Thoracic aorta (tissue), 2 donors: Measurements from ENCODE around the gene ZDHHC7. TPM values are rescaled to one million over a fixed set of nuclear protein-coding genes. Genes with fewer than 3 reads are reported as not detected.

Experiments used
- ATAC-seq: fragments of 150-250 bp; one replicate; pipeline ENCODE4 v1.8.0; 2017; ENCODE audit warnings: low read depth; ENCODE audit not compliant: insufficient number of reproducible peaks, low FRiP score
- DNase-seq: peaks from one replicate; pipeline ENCODE4 v3.0.0-alpha.2; 2020; ENCODE audit warnings: low spot score
- H3K27ac ChIP-seq, 2 donors: fragments of 200-600 bp; sonication (generic); 1 replicate in 1 of 2; 2 replicates in 1 of 2; pipeline ENCODE4 v1.5.1; 2016; ENCODE audit warnings: mild to moderate bottlenecking in 2 of 2, moderate library complexity in 2 of 2
- H3K27me3 ChIP-seq: fragments of 200-600 bp; sonication (generic); replicated peaks from 2 replicates; pipeline ENCODE4 v1.6.0; 2016; ENCODE audit warnings: mild to moderate bottlenecking; ENCODE audit not compliant: insufficient read depth
- H3K36me3 ChIP-seq: fragments of 200-600 bp; sonication (generic); one replicate; pipeline ENCODE4 v1.5.1; 2016
- H3K4me1 ChIP-seq, 2 donors: fragments of 200-600 bp; sonication (generic); 1 replicate in 1 of 2; 2 replicates in 1 of 2; pipeline versions ENCODE4 v1.5.1 to v1.6.0; 2016; ENCODE audit warnings: low read depth in 2 of 2, mild to moderate bottlenecking in 1 of 2; ENCODE audit not compliant: control insufficient read depth in 1 of 2
- H3K4me3 ChIP-seq: fragments of 200-600 bp; sonication (generic); 2 replicates; pipeline ENCODE4 v1.5.1; 2016; ENCODE audit warnings: mild to moderate bottlenecking
- H3K9me3 ChIP-seq: fragments of 200-600 bp; sonication (generic); 2 replicates; pipeline ENCODE4 v1.5.1; 2016
- total RNA-seq, 2 donors: library from RNA; depleted of rRNA; stranded (reverse); fragments of >200 nt; gene quantifications; one replicate each; pipeline versions ENCODE4 v1.1.0 to v1.2.3, GENCODE V29; 2016
- TF ChIP-seq, protein P1 (sequence below): fragments of 200-600 bp; sonication (generic); IDR thresholded peaks from one replicate; pipeline ENCODE4 v1.5.1; 2019; ENCODE audit warnings: antibody characterized with exemption

Gene ZDHHC7
- total RNA-seq, 2 donors from 2014 or later, result 63.7 to 80.8 TPM

DNA sequence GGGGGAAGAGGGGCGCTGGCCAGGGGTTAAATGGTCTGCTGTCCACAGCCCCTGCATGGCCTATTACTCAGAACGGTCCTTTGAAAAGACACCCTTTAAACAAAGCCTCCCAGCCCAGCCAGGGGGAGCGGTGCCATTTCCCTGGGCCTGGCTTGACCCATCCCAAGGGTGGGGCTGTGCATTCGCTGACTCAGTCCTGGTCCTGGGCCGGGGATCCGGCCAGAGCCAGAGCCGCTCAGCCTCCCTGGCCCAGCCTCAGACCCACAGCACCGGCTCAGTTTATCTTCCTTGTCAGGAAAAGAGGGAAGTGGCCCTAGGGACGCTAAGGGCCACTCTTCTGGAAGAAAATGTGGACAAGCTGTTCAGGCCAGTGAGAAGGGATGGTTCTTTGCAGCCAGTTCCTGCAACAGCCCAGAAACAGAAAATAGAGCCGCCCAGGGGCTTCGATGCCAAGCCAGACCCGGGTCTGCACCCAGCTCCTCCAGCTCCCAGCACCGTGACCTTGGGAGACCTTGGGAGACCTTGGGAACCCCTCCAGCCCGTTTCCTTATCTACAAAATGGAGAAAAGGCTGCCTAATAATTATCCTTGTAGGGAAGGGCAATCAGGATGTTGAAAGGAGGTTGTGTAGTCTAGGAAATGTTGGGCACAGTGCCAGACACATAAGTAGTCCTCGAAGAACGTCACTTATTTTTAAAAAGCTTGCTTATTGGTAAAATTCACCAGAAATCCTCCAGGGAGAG lies 82.5 kb downstream of the ZDHHC7 start:
- TF ChIP-seq, protein P1, sequence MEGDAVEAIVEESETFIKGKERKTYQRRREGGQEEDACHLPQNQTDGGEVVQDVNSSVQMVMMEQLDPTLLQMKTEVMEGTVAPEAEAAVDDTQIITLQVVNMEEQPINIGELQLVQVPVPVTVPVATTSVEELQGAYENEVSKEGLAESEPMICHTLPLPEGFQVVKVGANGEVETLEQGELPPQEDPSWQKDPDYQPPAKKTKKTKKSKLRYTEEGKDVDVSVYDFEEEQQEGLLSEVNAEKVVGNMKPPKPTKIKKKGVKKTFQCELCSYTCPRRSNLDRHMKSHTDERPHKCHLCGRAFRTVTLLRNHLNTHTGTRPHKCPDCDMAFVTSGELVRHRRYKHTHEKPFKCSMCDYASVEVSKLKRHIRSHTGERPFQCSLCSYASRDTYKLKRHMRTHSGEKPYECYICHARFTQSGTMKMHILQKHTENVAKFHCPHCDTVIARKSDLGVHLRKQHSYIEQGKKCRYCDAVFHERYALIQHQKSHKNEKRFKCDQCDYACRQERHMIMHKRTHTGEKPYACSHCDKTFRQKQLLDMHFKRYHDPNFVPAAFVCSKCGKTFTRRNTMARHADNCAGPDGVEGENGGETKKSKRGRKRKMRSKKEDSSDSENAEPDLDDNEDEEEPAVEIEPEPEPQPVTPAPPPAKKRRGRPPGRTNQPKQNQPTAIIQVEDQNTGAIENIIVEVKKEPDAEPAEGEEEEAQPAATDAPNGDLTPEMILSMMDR, result no peak
- ATAC-seq (peak; percentile 28), DNase-seq (no peak)
- Histone ChIP-seq H3K4me1 (peaks cover 15 to 39% of the 10 kb centered on the region in 2 donors), H3K36me3 (no peaks in the 10 kb centered on the region), H3K27ac (peak overlapping the region; percentile 20 to 42), H3K27me3 (no peaks in the 10 kb centered on the region), H3K9me3 (no peaks in the 10 kb centered on the region), H3K4me3 (peak overlapping the region; percentile 26)

DNA sequence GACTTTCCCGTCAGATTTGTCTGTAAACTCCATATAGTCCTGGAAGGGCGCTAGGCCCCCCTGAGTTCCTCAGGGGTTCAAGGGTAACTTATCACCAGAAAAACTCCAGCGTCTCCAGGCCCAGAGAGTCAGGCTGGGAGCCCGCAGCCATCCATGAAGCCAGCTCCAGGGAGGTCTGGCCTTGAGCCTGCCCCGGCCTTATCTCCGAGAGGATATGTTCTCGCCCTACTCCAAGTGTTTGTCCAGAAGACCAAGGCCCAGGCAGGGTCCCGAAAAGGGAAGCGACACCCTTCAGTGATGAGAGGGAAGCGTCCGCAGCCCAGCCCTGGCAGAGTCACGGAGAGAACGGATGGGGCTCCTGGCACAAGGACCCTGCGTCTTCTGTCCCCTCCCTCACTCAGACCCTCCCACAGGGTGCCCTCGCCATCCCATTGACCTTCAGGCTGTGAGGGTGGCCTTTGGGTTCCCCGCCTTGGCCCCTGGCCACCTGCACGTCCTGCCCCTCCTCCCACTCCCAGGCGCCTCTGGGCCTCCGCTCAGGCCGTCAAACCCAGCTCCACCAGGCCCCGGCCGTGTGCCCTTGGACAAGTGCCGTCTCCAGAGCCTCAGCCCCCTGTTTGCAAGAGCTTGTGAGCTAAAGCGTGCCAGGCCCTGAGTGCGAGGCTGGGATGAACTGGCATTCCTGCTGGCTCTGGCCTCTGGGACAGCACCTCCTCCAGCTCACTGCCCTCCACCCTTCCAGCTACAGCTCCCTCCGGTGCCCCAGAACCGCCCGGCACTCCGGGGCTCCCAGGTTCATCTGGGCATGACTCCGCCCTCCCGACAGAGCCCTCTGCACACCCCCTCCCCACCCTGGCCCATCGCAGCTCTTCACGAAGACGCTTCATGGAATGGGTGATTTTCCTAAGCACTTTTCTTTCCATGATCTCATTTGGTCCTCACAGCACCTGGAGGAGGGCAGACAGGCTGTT lies 83.4 kb downstream of the ZDHHC7 start:
- Histone ChIP-seq H3K9me3 (no peaks in the 10 kb centered on the region), H3K4me3 (no peak overlapping the region), H3K27me3 (no peaks in the 10 kb centered on the region), H3K27ac (peak overlapping the region; percentile 20 to 42), H3K36me3 (no peaks in the 10 kb centered on the region), H3K4me1 (peaks cover 15 to 33% of the 10 kb centered on the region in 2 donors)
- ATAC-seq, result no peak
- no peak for DNase-seq
- TF ChIP-seq, protein P1, result no peak

DNA sequence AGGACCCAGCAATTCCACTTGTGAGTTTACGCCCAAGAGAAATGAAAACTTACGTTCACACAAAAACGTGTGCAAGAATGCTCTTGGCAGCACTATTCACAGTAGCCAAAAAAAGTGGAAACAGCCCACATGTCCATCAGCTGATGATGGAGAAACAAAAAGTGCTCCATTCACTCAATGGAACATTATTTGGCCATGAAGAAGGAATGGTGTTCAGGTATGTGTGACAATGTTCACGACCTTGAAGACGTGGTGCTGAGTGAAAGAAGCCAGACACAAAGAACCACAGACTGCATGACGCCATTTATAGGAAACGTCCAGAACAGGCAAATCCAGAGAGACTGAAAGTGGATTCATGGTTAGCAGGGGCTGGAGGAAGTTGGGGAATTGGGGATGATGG lies 84.9 kb downstream of the ZDHHC7 start:
- DNase-seq (no peak), ATAC-seq (no peak)
- H3K27me3 ChIP-seq, result no peaks in the 10 kb centered on the region
- H3K9me3 ChIP-seq, result no peaks in the 10 kb centered on the region
- H3K4me3 ChIP-seq, result no peak overlapping the region
- H3K36me3 ChIP-seq, result no peaks in the 10 kb centered on the region
- TF ChIP-seq, protein P1, result no peak
- H3K4me1 ChIP-seq, result peaks cover 15 to 39% of the 10 kb centered on the region in 2 donors
- H3K27ac ChIP-seq, result no peak overlapping the region

DNA sequence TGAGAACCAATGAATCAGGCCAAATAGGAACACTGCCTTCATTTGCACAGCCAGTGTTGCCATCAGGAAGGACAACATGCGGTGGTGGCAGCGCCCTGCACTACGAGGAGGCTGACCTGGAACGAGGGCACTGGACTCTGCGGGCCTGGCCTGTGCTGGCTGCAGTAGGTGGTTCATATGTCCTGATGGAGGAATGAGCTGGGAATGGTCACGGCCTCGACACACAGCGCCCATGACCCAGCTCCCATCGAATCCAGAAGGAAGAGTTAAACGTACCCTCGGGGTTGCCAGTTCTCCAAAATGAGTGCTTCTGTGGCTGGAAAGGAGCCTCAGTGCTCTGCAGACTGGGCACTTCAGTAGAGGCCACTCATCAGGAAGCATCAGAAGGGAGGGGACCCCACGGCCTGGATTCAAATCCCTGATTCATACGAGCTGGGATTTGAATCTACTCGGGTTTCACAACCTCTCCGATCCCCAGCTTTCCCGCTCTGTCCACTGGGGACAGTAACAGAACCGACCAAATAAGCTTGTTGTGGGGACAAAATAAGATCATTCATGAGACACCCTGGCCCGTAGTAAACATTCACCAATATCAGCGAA lies 85.5 kb downstream of the ZDHHC7 start:
- TF ChIP-seq, protein P1, result no peak
- DNase-seq, result no peak
- H3K27me3 ChIP-seq, result no peaks in the 10 kb centered on the region
- no peaks in the 10 kb centered on the region for H3K9me3 ChIP-seq
- H3K36me3 ChIP-seq, result no peaks in the 10 kb centered on the region
- H3K27ac ChIP-seq, result no peak overlapping the region
- no peak overlapping the region for H3K4me3 ChIP-seq
- no peak for ATAC-seq
- peaks cover 15 to 39% of the 10 kb centered on the region in 2 donors for H3K4me1 ChIP-seq
